ENCODE data around the gene KCNJ10. TPM values are rescaled to one million over a fixed set of nuclear protein-coding genes. Genes with fewer than 3 reads are reported as not detected.
A peak's percentile ranks its signal among the peaks of the same experiment; 100 is the strongest.

KCNJ10 gene
- total and polyA plus RNA-seq, 2 donors from 2014 or later = 4.9 to 57.6 TPM

GRCh38 chr1:160090760-160091159, 20.8 kb upstream of the KCNJ10 start:
- intact Hi-C loops (cut with DNase I) = no loop called here
- TF ChIP-seq, protein P1, sequence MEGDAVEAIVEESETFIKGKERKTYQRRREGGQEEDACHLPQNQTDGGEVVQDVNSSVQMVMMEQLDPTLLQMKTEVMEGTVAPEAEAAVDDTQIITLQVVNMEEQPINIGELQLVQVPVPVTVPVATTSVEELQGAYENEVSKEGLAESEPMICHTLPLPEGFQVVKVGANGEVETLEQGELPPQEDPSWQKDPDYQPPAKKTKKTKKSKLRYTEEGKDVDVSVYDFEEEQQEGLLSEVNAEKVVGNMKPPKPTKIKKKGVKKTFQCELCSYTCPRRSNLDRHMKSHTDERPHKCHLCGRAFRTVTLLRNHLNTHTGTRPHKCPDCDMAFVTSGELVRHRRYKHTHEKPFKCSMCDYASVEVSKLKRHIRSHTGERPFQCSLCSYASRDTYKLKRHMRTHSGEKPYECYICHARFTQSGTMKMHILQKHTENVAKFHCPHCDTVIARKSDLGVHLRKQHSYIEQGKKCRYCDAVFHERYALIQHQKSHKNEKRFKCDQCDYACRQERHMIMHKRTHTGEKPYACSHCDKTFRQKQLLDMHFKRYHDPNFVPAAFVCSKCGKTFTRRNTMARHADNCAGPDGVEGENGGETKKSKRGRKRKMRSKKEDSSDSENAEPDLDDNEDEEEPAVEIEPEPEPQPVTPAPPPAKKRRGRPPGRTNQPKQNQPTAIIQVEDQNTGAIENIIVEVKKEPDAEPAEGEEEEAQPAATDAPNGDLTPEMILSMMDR (IDR thresholded peaks at IDR 0.05; ENCODE audit: borderline replicate concordance, extremely low read depth, insufficient read depth) = no peak

DNA sequence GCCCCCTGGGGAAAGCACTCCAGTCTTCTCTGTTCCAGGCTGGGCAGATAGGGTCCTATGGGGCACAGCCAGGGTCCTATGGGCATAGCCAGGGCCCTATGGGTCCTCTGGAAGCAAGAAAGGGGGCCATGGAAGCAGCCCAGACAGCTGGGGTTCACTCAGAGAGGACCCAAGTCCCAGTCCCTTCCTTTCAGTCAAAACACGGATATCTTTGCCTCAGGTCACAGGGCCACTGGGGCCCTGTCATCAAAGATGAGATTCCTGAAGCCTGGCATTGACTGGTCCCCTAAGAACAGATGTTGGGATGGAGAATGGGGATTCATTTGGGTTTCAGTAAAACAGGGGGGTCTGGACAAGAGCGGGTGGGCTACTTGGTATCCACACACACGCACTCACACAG, 19.9 kb upstream of the KCNJ10 start:
- intact Hi-C loops (cut with DNase I) = no loop called here
- Histone ChIP-seq H3K36me3 (ENCODE audit: control insufficient read depth in 2 of 3, insufficient read depth in 3 of 3, low read length in 3 of 3) (peaks cover 0 to 19% (median 3%) of the 10 kb centered on the region in 3 donors), H3K4me1 (ENCODE audit: control insufficient read depth in 2 of 3, insufficient read depth in 2 of 3, low read depth in 1 of 3, low read length in 3 of 3) (no peaks in the 10 kb centered on the region), H3K27ac (ENCODE audit: low read depth in 2 of 2, low read length in 2 of 2) (no peak overlapping the region), H3K9me3 (ENCODE audit: control insufficient read depth in 2 of 3, insufficient read depth in 1 of 3, low read length in 3 of 3) (no peaks in the 10 kb centered on the region), H3K4me3 (ENCODE audit: low read length in 3 of 3) (no peak overlapping the region), H3K9ac (ENCODE audit: low read length in 3 of 3) (no peak overlapping the region), H3K27me3 (ENCODE audit: control insufficient read depth, insufficient read depth, low read length) (no peaks in the 10 kb centered on the region)
- FAIRE-seq = no peak
- TF ChIP-seq, protein P1 (IDR thresholded peaks at IDR 0.05; ENCODE audit: borderline replicate concordance, extremely low read depth, insufficient read depth) = no peak
- DNase-seq = peak in 1 of 5 donors; percentile 20

More at GRCh38 chr1:160090760-160091159, 20.8 kb upstream of the KCNJ10 start:
- Histone ChIP-seq H3K4me1 (ENCODE audit: control insufficient read depth in 2 of 3, insufficient read depth in 2 of 3, low read depth in 1 of 3, low read length in 3 of 3) (peaks cover 0 to 7% (median 4%) of the 10 kb centered on the region in 3 donors), H3K9ac (ENCODE audit: low read length in 3 of 3) (no peak overlapping the region), H3K27ac (ENCODE audit: low read depth in 2 of 2, low read length in 2 of 2) (no peak overlapping the region), H3K36me3 (ENCODE audit: control insufficient read depth in 2 of 3, insufficient read depth in 3 of 3, low read length in 3 of 3) (peaks cover 0 to 19% (median 3%) of the 10 kb centered on the region in 3 donors), H3K27me3 (ENCODE audit: control insufficient read depth, insufficient read depth, low read length) (no peaks in the 10 kb centered on the region), H3K4me3 (ENCODE audit: low read length in 3 of 3) (no peak overlapping the region), H3K9me3 (ENCODE audit: control insufficient read depth in 2 of 3, insufficient read depth in 1 of 3, low read length in 3 of 3) (no peaks in the 10 kb centered on the region)
- FAIRE-seq = no peak
- DNase-seq = peak in 1 of 5 donors; percentile 37

GRCh38 chr1:160087118-160087662, 17.2 kb upstream of the KCNJ10 start:
- Histone ChIP-seq H3K27me3 (ENCODE audit: control insufficient read depth, insufficient read depth, low read length) (peaks cover 8% of the 10 kb centered on the region), H3K4me3 (ENCODE audit: low read length in 3 of 3) (no peak overlapping the region), H3K9ac (ENCODE audit: low read length in 3 of 3) (no peak overlapping the region), H3K4me1 (ENCODE audit: control insufficient read depth in 2 of 3, insufficient read depth in 2 of 3, low read depth in 1 of 3, low read length in 3 of 3) (peaks cover 0 to 6% (median 0%) of the 10 kb centered on the region in 3 donors), H3K36me3 (ENCODE audit: control insufficient read depth in 2 of 3, insufficient read depth in 3 of 3, low read length in 3 of 3) (peaks cover 0 to 8% (median 3%) of the 10 kb centered on the region in 3 donors), H3K9me3 (ENCODE audit: control insufficient read depth in 2 of 3, insufficient read depth in 1 of 3, low read length in 3 of 3) (no peaks in the 10 kb centered on the region), H3K27ac (ENCODE audit: low read depth in 2 of 2, low read length in 2 of 2) (no peak overlapping the region)
- DNase-seq = peak in 1 of 5 donors; percentile 30
- intact Hi-C loops (cut with DNase I) = no loop called here
- no peak for FAIRE-seq
- TF ChIP-seq, protein P1 (IDR thresholded peaks at IDR 0.05; ENCODE audit: borderline replicate concordance, extremely low read depth, insufficient read depth) = no peak

Measured in kidney (tissue), 14 donors.